K562 (cell line): Measurements from ENCODE around the gene PIAS3.

Experiments
- CBX5 ChIP-seq: IDR thresholded peaks from 2 replicates; pipeline ENCODE4 v1.6.1; 2014; ENCODE audit warnings: low read depth, borderline replicate concordance
- CHCHD3 ChIP-seq: fragments of 250-450 bp; sonication (Bioruptor Pico); IDR thresholded peaks from 2 replicates; pipeline ENCODE4 v2.1.2; 2022; ENCODE audit warnings: mild to moderate bottlenecking
- L3MBTL2 ChIP-seq: fragments of 450-650 bp; IDR thresholded peaks from 2 replicates; pipeline ENCODE4 v1.6.1; 2016; ENCODE audit warnings: mild to moderate bottlenecking, moderate library complexity
- POLR2A ChIP-seq: fragments of 450-650 bp; conservative IDR thresholded peaks from 2 replicates; pipeline ENCODE4 v1.6.1; 2016
- RAD21 ChIP-seq, 2 experiments: fragments of 250-450 bp in 1 of 2; fragments of 450-650 bp in 1 of 2; sonication (Bioruptor Pico) in 1 of 2; formaldehyde crosslinking in 1 of 2; IDR thresholded peaks in 1 of 2; conservative IDR thresholded peaks in 1 of 2; 2 replicates each; pipeline versions ENCODE4 v1.4.0 to v1.8.0; 2020 to 2022; ENCODE audit warnings: mild to moderate bottlenecking in 2 of 2, moderate library complexity in 1 of 2
- RBFOX2 ChIP-seq: fragments of 200-400 bp; formaldehyde crosslinking; IDR thresholded peaks from 2 replicates; pipeline ENCODE4 v1.6.1; 2017; ENCODE audit warnings: low read depth, mild to moderate bottlenecking, low read length, moderate library complexity
- SNIP1 ChIP-seq: fragments of 450-650 bp; IDR thresholded peaks from 2 replicates; pipeline ENCODE4 v1.7.1; 2017; ENCODE audit warnings: low read depth, mild to moderate bottlenecking
- TAF1 ChIP-seq: IDR thresholded peaks from 2 replicates; pipeline ENCODE4 v1.6.1; 2011; ENCODE audit warnings: mild to moderate bottlenecking, low read length, moderate library complexity; ENCODE audit not compliant: insufficient read depth, control insufficient read depth, severe bottlenecking; ENCODE audit errors: extremely low read depth
- TBP ChIP-seq: optimal IDR thresholded peaks from 2 replicates; pipeline ENCODE3; 2011; ENCODE audit warnings: low read depth, low read length, improper control_type of control experiment
- YY1 ChIP-seq, 3 experiments: IDR thresholded peaks; 2 replicates each; pipeline ENCODE4 v1.6.1; 2011; ENCODE audit warnings: low read length in 2 of 3, mild to moderate bottlenecking in 2 of 3, moderate library complexity in 2 of 3, borderline replicate concordance in 1 of 3, control low read depth in 1 of 3, low read depth in 1 of 3; ENCODE audit not compliant: insufficient read depth in 3 of 3, insufficient replicate concordance in 2 of 3, control insufficient read depth in 1 of 3, insufficient read length in 1 of 3; ENCODE audit errors: extremely low read depth in 1 of 3
- TF ChIP-seq, protein P1 (sequence below), 3 experiments: IDR thresholded peaks in 2 of 3; conservative IDR thresholded peaks in 1 of 3; 2 replicates each; pipeline ENCODE4 v1.5.1; 2011 to 2012; ENCODE audit warnings: low read length in 3 of 3, mild to moderate bottlenecking in 3 of 3, control low read depth in 2 of 3, improper control_type of control experiment in 1 of 3, inconsistent platforms in 1 of 3, low read depth in 1 of 3, mixed read lengths in 1 of 3, moderate library complexity in 1 of 3; ENCODE audit not compliant: insufficient read depth in 2 of 3
- TF ChIP-seq, protein P2 (sequence below), 3 experiments: fragments of 200-800 bp in 1 of 3; fragments of 250-450 bp in 1 of 3; fragments of 450-650 bp in 1 of 3; sonication (Bioruptor Pico) in 1 of 3; sonication (Bioruptor generic) in 1 of 3; formaldehyde crosslinking in 1 of 3; IDR thresholded peaks; 2 replicates each; pipeline versions ENCODE4 v1.6.1 to v1.8.0; 2016 to 2022; ENCODE audit warnings: mild to moderate bottlenecking in 2 of 3, missing genetic modification characterization in 2 of 3, missing compliant biosample characterization in 1 of 3, moderate library complexity in 1 of 3

DNA sequence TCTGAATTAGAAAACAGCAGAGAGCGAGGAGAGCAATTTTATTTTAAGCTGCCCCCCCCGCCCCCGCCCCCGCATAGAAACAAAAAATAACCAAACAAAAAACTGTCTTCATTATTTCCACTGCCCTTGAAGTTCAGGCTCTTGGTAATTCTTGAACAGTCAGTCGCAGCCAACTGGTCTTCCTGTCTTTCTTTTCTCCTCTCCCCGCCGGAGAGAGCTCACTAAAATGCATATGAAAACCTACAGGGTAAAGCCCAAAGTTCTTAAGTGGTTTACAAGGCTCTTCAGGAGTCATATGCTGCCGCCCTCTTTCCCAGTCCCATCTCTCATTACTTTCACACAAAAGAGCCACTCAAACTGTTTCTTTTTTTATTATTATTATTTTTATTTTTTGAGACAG, 27.9 kb upstream of the PIAS3 start:
- TF ChIP-seq TAF1 (no peak), SNIP1 (no peak), RAD21 (CRISPR knock-in tag; conservative IDR thresholded peaks at IDR 0.05 in 1 of 2, IDR thresholded peaks at IDR 0.05 in 1 of 2) (no peak), TBP (no peak), POLR2A (no peak), YY1 (IDR thresholded peaks at IDR 0.05; ENCODE audit: borderline replicate concordance in 1 of 3, control insufficient read depth in 1 of 3, extremely low read depth in 1 of 3, insufficient read depth in 3 of 3, insufficient read length in 1 of 3, insufficient replicate concordance in 2 of 3, low read depth in 1 of 3, low read length in 2 of 3) (no peak), L3MBTL2 (no peak), RBFOX2 (no peak), CHCHD3 (no peak), CBX5 (no peak)
- TF ChIP-seq, protein P1, sequence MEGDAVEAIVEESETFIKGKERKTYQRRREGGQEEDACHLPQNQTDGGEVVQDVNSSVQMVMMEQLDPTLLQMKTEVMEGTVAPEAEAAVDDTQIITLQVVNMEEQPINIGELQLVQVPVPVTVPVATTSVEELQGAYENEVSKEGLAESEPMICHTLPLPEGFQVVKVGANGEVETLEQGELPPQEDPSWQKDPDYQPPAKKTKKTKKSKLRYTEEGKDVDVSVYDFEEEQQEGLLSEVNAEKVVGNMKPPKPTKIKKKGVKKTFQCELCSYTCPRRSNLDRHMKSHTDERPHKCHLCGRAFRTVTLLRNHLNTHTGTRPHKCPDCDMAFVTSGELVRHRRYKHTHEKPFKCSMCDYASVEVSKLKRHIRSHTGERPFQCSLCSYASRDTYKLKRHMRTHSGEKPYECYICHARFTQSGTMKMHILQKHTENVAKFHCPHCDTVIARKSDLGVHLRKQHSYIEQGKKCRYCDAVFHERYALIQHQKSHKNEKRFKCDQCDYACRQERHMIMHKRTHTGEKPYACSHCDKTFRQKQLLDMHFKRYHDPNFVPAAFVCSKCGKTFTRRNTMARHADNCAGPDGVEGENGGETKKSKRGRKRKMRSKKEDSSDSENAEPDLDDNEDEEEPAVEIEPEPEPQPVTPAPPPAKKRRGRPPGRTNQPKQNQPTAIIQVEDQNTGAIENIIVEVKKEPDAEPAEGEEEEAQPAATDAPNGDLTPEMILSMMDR (IDR thresholded peaks at IDR 0.05 in 2 of 3, conservative IDR thresholded peaks at IDR 0.05 in 1 of 3; ENCODE audit: insufficient read depth in 2 of 3, low read depth in 1 of 3, low read length in 3 of 3), result no peak
- TF ChIP-seq, protein P2, sequence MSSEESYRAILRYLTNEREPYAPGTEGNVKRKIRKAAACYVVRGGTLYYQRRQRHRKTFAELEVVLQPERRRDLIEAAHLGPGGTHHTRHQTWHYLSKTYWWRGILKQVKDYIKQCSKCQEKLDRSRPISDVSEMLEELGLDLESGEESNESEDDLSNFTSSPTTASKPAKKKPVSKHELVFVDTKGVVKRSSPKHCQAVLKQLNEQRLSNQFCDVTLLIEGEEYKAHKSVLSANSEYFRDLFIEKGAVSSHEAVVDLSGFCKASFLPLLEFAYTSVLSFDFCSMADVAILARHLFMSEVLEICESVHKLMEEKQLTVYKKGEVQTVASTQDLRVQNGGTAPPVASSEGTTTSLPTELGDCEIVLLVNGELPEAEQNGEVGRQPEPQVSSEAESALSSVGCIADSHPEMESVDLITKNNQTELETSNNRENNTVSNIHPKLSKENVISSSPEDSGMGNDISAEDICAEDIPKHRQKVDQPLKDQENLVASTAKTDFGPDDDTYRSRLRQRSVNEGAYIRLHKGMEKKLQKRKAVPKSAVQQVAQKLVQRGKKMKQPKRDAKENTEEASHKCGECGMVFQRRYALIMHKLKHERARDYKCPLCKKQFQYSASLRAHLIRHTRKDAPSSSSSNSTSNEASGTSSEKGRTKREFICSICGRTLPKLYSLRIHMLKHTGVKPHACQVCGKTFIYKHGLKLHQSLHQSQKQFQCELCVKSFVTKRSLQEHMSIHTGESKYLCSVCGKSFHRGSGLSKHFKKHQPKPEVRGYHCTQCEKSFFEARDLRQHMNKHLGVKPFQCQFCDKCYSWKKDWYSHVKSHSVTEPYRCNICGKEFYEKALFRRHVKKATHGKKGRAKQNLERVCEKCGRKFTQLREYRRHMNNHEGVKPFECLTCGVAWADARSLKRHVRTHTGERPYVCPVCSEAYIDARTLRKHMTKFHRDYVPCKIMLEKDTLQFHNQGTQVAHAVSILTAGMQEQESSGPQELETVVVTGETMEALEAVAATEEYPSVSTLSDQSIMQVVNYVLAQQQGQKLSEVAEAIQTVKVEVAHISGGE (CRISPR knock-in tag; IDR thresholded peaks at IDR 0.05), result no peak
